Kidney tubule cell (primary cell): ENCODE results near the gene ATP1A4.
"Not testable (repeated sequence)": the region's sequence is repeated elsewhere in the genome, so short reads cannot be mapped to it uniquely, and the experiment has no call there.

Experiments
- DNase-seq: peaks from one replicate; pipeline ENCODE4 v3.0.0-alpha.2; 2018; ENCODE audit warnings: low spot score

Gene ATP1A4

GRCh38 chr1:160123726-160124125 is 27.7 kb upstream of the ATP1A4 start:
- no peak for DNase-seq

GRCh38 chr1:160124705-160125478 is 26.5 kb upstream of the ATP1A4 start:
- DNase-seq, result peak; percentile 99

GRCh38 chr1:160125746-160126145 is 25.7 kb upstream of the ATP1A4 start:
- peak; percentile 79 for DNase-seq

GRCh38 chr1:160126342-160126741 is 25.1 kb upstream of the ATP1A4 start:
- not testable (repeated sequence) for DNase-seq

- DNase-seq, result no peak
Measured at GRCh38 chr1:160127381-160127780, 24.0 kb upstream of the ATP1A4 start.

GRCh38 chr1:160127865-160128523 is 23.4 kb upstream of the ATP1A4 start:
- peak; percentile 71 for DNase-seq

GRCh38 chr1:160128636-160129035 is 22.8 kb upstream of the ATP1A4 start:
- DNase-seq, result no peak

- peak; percentile 68 for DNase-seq
Measured at GRCh38 chr1:160129046-160129445, 22.4 kb upstream of the ATP1A4 start.

GRCh38 chr1:160129558-160129957 is 21.8 kb upstream of the ATP1A4 start:
- no peak for DNase-seq

GRCh38 chr1:160129966-160130365 is 21.4 kb upstream of the ATP1A4 start:
- no peak for DNase-seq

GRCh38 chr1:160130486-160130885 is 20.9 kb upstream of the ATP1A4 start:
- DNase-seq, result no peak

GRCh38 chr1:160130939-160131338 is 20.5 kb upstream of the ATP1A4 start:
- DNase-seq, result no peak

GRCh38 chr1:160131803-160132565 is 19.4 kb upstream of the ATP1A4 start:
- no peak for DNase-seq

- DNase-seq, result no peak
Measured at GRCh38 chr1:160133990-160134770, 17.2 kb upstream of the ATP1A4 start.

GRCh38 chr1:160134791-160135572 is 16.4 kb upstream of the ATP1A4 start:
- no peak for DNase-seq

- no peak for DNase-seq
Measured at GRCh38 chr1:160136121-160136925, 15.1 kb upstream of the ATP1A4 start.

GRCh38 chr1:160136926-160137200 is 14.5 kb upstream of the ATP1A4 start:
- DNase-seq, result no peak

GRCh38 chr1:160137216-160137862 is 14.1 kb upstream of the ATP1A4 start:
- no peak for DNase-seq

- DNase-seq, result no peak
Measured at GRCh38 chr1:160139840-160140239, 11.6 kb upstream of the ATP1A4 start.

GRCh38 chr1:160143695-160144094 is 7.7 kb upstream of the ATP1A4 start:
- DNase-seq, result no peak
